GM12892 (cell line): ENCODE measurements around the gene SMYD1.

Experiments
- DNase-seq: peaks from one replicate; pipeline ENCODE4 v3.0.0; 2011; ENCODE audit not compliant: insufficient read length
- FAIRE-seq: peaks from 2 replicates; lab custom pipeline; 2011; peaks lifted over from hg19 to GRCh38; lab: Jason Lieb, UNC
- POLR2A ChIP-seq: IDR thresholded peaks from 2 replicates; pipeline ENCODE4 v1.6.1; 2011; ENCODE audit warnings: low read depth, low read length, control low read depth
- POLR2AphosphoS5 ChIP-seq: IDR thresholded peaks from 2 replicates; pipeline ENCODE4 v1.6.1; 2011; ENCODE audit warnings: low read depth, low read length, control low read depth
- TAF1 ChIP-seq: IDR thresholded peaks from 2 replicates; pipeline ENCODE4 v1.6.1; 2011; ENCODE audit warnings: low read depth, mild to moderate bottlenecking, control low read depth, low read length, borderline replicate concordance

SMYD1 gene

DNA sequence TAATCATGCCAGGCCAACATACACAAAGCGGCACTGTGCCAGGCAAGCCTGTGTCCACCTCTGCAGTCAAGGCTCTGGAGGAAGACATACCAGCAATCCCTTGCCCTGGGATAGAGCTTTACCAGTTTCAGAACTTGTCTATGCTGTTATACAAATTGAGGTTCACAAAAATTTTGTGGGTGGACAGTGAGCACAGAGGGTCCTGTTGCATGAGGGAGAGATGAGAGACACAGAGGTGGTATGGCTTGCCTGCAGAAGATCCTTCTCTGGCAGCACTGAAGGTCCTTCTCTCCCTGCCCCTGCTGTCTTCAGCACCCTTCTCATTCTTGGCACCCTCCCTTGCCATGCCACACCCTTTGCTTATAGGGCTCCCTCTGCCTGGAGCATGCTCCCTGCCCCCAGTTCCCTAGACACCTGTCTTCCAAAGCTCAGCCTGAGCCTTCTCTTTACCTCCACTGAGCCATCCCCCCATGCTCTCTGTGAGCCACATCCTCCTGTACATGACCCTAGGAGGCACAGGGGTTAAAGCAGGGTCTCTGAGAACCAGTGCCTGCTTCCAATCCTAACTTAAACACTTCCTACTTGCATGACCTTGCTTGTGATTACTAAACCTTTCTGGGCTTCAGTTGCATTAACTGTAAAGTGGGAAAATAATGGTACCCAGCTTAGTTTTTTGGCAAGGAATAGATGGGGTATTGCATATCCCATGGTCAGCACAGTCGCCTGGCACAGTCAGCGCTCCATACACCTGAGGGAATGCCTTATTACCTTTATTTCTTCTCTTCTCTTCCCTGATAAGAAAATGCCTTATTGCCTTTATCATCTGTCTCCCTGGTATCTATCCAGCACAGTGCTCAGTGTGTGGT is 59.4 kb downstream of the SMYD1 start:
- TF ChIP-seq POLR2A (no peak), POLR2AphosphoS5 (no peak)
- no peak for DNase-seq
- no peak for FAIRE-seq

- DNase-seq (no peak), FAIRE-seq (no peak)
- no peak for TF ChIP-seq POLR2AphosphoS5
- no peak for TF ChIP-seq TAF1
- no peak for TF ChIP-seq POLR2A
Measured at GRCh38 chr2:88127638-88127887, 59.9 kb downstream of the SMYD1 start.

- DNase-seq (no peak), FAIRE-seq (no peak)
- no peak for TF ChIP-seq TAF1
- no peak for TF ChIP-seq POLR2A
- no peak for TF ChIP-seq POLR2AphosphoS5
Measured at GRCh38 chr2:88127888-88128653, 60.4 kb downstream of the SMYD1 start, which contains the start of gene FABP1. TSS of gene FABP1 (minus strand) at chr2:88128062. CDS start at chr2:88128017, 45 bp downstream.

DNA sequence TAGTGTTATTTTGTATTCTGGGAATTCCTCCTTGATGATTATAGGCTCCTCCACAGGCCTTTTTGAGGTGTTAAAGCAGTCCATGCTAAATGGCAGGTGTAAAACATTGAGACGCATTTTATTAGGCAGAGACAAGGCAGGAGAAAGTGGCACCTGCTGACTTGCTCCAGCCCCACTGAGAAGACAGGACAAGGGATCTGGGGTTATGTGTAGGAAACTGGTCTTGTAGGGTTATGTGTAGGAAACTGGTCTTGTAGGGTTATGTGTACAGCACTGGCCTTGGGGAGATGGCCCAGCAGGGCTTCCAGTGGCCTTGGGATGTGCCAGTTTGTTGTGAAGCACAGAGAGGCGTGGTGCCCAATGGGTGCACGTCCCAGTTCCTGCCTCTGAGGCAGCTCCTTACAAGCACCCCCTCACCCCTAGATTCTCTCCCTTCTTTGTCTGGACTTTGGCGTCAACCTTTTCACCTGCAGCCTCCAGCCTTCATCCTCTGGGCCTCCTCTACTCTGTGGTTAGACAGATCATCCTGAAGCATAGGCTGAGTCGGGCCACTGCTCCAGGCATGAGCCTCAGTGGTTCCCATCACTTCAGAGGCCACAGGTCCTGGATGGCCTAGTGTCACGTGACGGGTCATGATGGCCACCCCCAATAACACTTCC is 61.2 kb downstream of the SMYD1 start:
- FAIRE-seq: no peak
- no peak for DNase-seq
- no peak for TF ChIP-seq POLR2AphosphoS5
- TF ChIP-seq POLR2A: no peak
- TF ChIP-seq TAF1: no peak

DNA sequence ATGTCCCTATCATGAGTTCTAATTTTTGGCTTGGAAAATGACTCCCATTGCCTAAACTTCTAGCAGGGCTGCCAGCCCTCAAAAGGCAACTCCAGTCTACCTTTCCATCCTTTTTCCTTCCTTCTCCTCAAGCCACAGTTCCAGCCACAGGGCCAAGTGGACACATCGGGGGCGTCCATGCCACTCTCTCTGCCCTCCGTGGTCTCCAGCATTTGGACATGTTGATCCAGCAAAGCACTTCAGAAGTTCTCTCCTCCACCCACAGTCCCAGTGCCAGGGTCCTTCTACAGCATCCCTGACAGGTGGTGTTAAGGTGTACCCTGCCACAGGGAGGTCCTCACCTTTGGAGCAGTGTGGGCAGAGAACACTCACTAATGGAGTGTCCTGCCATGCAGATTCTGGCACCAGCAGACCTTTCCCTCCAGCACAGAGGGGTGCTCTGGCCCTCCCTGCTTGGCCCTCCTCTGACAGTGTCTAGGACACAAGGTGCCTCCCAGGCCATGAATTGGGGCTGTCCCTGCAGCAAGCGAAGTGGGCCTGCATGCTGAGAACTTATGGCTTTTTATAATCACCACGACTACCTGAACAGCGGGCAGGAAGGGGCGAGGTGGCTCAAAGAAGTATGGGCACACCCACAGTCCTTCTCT is 61.8 kb downstream of the SMYD1 start:
- DNase-seq (no peak), FAIRE-seq (no peak)
- TF ChIP-seq POLR2A (no peak), POLR2AphosphoS5 (no peak), TAF1 (no peak)

GRCh38 chr2:88131201-88131998 is 63.8 kb downstream of the SMYD1 start:
- no peak for TF ChIP-seq POLR2AphosphoS5
- TF ChIP-seq TAF1: no peak
- TF ChIP-seq POLR2A: no peak
- DNase-seq (no peak), FAIRE-seq (no peak)

- DNase-seq: no peak
- no peak for FAIRE-seq
- TF ChIP-seq TAF1 (no peak), POLR2A (no peak), POLR2AphosphoS5 (no peak)
Measured at GRCh38 chr2:88131999-88132368, 64.4 kb downstream of the SMYD1 start.

GRCh38 chr2:88133875-88134274 is 66.2 kb downstream of the SMYD1 start:
- FAIRE-seq (no peak), DNase-seq (no peak)
- TF ChIP-seq POLR2AphosphoS5 (no peak), POLR2A (no peak), TAF1 (no peak)

DNA sequence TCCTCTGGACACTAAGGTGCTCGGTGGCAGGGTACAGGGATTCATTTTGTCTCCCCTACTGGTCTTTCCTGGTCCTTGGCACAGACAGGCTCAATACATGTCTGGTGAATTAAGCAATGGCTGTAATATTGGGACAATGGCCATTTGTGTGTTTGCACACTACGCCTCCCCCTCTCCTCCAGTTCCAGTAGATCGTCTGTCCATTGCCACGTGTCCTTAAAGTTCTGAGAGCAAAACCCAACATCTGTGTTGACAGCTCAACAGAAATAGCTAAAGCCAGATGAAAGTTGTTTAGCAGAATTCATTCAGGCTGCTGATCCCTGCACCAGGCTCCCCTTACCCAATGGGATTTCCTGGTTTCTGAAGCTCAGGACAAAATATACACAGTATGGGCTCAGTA is 69.2 kb downstream of the SMYD1 start:
- DNase-seq (no peak), FAIRE-seq (no peak)
- no peak for TF ChIP-seq POLR2AphosphoS5
- no peak for TF ChIP-seq POLR2A
- TF ChIP-seq TAF1: no peak

- TF ChIP-seq TAF1 (no peak), POLR2A (no peak), POLR2AphosphoS5 (no peak)
- DNase-seq (no peak), FAIRE-seq (no peak)
Measured at GRCh38 chr2:88137833-88138232, 70.2 kb downstream of the SMYD1 start.
